AG08395 (cell line): ENCODE data around the gene CHID1.

Source experiments
- DNase-seq: peaks from one replicate; pipeline ENCODE4 v3.0.0; 2012; ENCODE audit warnings: mixed read lengths, low spot score

CHID1 gene

DNA sequence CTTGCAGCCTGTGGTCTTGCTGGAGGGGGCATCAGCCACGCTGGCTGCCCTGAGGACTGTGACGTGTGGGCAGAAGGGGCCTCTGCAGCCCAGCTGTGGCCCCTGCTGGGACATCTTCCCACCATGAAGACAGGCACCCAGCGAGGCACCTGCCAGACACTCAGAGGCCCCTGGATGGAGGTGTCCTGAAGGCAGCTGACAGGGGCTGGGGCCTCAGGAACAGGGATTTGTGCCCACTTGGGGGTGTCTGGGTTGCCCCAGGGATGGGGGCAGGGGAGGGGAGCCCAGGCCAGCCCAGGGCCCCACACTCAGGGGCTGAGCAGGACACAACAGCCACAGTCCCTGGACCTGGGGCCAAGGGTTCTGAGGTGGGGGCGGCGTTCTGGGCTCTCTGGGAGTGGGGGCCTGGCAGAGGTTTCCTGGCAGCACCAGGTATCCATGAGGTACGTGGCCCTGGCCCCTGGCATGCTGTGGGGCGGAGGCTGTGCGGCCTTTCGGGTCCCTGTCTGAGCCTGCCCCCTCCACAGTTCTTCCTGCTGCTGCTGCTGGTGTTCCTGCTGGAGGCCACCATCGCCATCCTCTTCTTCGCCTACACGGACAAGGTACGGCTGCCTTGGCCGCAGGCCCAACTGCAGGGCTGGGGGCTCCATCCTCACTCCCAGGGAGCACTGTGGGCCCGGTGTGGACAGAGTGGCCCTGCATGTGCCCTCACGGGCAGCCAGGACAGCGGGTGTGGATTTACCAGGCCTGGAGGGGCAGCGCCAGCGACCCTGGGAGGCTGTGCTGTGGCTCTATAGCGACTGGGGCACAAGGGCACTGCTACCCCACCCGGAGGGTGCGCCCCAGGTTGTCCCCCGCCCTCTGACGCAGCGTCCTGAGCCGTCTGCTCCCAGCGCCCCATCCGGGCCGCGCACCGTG, 46.4 kb downstream of the CHID1 start:
- DNase-seq, result no peak

DNA sequence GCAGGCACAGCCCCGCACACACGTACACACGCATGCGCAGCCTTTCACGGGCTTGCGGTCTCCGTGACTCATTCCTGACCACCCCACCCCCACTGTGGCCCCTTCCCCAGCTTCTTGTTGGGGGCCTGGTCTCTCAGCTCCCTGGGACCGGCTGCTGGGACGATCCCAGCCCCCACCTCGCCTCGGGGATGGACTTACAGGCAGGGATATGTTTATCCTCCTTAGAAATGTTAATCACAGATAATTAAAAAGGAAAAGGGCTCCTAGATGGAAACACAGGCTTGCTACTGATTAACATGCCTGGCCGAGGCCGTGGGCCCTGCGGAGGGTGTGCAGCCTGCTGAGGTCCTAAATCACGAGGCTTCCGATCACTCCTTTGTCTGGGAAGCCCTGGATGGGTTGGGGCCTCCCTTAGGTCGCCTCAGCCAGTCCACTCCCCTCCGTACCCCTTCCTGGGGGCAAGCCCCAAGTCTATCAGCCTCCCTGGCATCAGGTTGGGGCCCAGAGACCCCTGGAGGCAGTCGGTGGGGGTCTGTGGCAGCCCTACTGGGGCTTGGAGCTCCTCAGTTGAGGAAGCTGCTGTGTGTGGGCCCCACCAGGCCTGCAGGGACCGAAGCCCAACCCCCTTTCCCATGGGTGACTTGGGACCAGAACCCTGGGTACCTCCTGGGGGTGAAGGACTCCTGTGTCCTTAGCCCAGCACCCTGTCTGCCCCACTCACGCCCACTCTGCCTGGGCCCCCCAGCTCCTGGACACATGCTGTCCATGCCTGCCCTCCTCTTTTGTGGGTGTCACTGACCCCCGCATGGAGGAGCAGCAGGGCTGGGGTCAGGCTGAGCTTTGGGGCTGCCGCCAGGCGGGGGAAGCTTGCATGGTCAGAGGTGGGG, 47.3 kb downstream of the CHID1 start:
- no peak for DNase-seq

DNA sequence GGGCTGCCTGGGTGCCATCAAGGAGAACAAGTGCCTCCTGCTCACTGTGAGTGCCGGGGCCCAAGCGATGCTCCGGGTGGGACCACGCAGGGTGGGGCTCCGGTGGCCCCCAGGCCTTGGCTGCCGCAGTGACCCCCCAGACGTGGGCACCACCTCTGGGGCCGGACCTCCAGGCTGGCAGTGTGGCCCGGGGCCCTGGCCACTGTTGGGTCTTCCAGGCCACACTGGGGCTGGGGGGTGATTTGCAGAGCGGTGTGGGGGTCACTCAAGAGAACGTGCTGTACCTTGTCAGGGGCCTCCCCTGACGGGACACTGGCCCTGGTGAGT, 48.0 kb downstream of the CHID1 start:
- no peak for DNase-seq

DNA sequence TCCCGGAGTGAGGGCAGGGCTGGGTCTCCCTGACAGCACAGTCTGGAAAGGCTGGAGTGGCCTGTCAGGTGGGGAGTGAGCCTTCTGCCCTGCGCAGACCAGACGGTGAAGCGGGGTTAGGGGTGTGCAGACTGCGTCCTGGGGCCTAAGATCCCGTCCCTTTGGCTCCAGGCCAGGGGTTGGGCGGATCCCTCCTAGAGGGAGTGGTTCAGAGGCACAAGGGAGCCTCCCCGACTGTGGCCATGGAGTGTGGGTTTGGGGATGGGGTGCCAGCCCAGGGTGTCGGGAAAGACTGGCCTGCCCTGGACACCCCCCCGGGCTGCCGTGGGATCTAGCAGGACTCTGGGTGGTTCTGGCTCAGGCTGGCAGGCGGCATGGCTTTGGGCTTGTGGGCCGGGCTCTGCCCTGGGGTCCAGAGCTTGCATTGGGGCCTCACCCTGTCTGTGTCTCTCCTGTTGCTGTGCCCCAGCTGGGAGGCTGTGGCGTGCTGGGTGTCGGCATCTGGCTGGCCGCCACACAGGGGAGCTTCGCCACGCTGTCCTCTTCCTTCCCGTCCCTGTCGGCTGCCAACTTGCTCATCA, 48.4 kb downstream of the CHID1 start:
- no peak for DNase-seq

DNA sequence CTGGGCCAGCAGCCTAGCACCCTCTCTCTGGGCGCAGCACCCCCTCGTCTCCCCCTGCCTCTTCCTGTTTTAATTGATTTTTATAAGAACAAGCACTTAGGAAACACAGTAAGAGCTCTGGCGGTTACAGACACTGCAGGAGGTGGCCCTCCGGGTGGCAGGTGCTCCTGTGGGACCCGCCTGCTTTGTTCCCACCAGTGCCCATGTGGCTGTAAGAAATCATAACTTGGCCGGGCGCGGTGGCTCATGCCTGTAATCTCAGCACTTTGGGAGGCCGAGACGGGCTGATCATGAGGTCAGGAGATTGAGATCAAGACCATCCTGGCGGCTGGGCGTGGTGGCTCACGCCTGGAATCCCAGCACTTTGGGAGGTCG, 49.5 kb downstream of the CHID1 start:
- no peak for DNase-seq

DNA sequence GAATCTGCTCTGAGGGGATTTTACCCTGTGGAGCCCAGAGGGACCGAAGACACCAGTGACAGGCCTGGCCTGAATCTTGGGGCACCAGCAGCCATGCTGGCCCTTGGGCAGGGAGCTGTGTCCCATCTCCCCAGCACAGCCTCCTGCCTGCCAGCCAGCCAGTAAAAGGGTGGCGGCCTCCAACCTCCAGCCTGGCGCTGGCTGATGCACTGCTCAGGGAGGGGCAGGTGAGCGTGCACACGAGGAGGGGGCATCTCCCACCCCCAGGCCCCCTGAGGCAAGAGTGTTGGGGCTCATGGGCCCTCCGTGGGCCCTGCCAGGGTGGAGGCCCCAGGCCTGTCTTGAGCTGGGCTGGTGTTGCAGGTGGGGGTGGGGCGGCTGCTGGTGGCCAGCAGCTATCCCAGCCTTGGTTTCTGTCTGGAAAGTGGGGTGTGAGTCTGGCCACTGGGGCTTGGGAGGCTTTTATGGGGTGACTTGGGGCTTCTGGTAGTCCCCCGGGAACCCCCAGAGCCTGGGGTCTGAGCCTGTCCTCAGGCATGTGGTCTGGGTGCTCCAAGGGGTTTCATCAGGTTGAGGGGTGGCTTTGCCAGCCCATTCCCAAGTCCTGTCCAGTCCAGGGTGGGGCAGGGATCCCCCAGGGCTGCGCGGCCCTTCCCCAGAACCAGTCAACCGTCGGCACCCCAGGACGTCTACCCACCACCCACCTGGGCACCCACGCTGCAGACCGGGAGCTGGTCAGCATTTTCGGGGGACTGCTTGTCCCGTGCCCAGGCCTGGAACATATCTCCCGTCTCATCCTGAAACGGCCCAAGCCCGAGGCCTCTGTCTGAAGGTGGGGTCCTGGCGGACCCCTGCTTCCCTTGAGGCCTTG, 50.1 kb downstream of the CHID1 start:
- no peak for DNase-seq

DNA sequence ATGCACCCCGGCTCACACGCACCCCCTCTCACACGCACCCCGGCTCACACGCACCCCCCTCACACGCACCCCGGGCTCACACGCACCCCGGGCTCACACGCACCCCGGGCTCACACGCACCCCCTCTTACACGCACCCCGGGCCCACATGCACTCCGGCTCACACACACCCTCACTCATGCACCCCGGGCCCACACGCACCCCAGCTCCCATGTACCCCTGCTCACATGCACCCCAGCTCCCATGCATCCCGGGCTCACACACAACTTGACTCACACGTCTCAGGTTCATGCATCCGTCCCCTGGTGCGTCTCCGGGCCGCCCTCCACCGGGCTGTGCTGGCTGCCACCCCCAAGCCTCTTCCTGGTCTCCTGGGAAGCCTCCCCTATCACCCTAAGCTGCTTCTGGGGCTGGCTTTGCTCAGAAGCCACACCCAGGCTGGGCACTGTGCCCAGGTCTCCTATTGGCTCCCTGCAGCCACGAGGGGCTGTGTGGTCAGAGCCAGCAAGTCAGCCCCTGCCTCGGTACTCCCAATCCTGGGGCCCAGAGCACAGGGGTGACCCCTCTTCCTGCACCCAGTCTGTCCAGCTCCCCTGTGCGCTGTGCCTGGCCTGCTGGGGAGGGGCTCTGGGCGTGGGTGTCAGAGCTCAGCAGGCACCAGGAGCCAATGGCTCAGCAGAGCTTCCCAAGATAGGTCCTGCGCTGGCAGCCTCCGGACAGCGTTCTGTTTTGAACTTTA, 51.0 kb downstream of the CHID1 start:
- DNase-seq, result peak; percentile 91

DNA sequence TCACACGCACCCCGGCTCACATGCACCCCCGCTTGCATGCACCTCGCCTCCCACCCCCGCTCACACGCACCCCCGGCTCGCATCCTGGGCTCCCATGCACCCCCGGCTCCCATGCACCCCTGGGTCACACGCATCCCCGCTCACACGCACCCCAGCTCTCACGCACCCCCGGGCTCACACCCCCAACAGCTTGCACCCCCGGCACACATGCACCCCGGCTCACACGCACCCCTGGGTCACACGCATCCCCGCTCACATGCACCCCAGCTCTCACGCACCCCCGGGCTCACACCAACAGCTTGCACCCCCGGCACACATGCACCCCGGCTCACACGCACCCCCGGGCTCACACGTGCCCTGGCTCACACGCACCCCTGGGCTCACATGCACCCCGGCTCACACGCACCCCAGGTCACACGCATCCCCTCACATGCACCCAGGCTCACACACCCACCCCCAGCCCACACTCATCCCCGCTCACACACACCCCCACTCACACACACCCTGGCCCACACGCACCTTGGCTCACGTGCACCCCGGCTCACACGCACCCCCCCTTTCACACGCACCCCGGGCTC, 51.8 kb downstream of the CHID1 start:
- DNase-seq, result no peak

DNA sequence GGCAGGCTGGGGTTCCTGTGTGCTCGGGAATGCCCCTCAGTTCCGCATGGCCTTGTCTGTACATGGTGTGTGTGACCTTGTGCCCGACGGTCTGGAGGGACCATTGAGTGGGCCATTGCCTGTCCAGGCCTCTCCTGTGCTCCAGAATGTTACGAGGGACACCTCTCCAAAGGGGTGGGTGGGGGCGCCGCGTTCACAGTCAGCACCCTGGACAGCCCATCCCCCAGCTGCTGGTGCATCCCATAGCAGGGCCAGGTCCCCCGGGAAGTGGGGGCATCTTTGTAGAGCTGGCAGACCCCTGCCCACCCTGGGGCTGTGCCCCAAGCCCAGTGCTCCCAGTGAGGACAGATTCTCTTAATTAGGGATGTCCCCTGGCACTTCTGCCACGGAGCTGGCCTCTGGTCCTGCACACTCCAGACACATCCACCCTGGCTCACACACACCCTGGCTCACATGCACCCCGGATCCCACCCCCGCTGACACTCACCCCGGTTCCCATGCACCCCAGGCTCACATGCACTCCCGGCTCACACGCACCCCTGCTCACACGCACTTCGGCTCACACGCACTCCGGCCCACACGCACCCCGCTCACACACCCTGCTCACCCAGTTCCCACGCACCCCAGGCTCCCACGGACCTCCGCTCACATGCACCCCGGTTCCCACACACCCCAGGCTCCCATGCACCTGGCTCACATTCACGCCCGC, 52.4 kb downstream of the CHID1 start:
- DNase-seq, result no peak

DNA sequence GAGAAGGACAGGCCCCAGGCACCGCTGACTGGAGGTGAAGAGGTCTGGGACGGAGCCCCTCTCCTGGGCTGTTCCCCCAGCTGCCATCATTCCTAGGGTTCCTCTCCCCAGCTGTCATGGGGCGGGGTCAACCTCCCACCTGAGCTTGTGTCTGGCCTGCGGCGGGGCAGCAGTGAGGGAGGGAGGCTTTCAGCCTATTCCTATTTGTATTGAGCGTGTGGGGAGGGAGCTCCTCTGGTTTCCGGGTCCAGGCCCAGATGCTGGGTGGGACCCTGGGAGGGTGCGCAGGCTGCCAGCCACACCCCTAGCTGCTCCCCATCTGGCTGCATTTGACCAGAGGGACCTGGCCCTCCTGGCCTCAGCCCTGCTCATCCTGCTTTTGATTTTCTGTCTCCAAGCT, 54.2 kb downstream of the CHID1 start:
- no peak for DNase-seq

DNA sequence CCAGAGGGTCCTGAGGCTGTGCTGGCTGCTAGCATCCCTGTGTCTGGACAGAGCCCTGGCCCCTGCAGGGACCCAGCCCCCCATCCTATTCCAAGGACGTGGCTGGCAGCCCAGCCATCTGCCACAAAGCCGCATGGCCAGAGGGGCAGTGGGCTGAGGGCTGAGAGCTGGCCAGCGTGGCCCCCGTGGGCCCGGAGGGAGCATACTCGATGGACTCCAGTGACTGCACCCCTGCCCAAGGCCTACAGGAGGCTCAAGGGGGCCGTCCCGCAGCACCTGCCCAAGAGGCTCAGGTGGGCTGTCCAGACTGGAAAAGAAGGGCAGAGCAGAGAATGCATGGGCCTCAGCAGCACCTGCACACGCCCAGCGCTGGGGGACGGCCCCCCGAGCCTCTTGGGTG, 54.8 kb downstream of the CHID1 start:
- DNase-seq, result no peak

DNA sequence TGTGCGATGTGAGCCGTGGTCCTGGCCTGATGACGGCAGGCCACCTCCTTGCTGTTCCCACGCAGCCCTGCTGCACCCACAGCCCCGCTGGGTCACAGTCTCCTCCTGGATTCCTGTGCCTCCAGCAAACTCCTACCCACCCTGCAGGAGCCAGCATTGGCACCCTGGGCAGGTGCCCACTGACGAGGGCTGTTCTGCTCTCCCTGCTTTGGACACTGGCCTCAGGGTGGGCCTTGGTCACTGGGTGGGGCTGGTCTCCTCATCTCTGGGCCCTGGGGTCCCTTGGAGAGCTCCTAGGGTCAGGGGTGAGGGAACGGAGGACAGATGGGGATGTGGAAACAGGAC, 55.3 kb downstream of the CHID1 start:
- DNase-seq, result no peak

DNA sequence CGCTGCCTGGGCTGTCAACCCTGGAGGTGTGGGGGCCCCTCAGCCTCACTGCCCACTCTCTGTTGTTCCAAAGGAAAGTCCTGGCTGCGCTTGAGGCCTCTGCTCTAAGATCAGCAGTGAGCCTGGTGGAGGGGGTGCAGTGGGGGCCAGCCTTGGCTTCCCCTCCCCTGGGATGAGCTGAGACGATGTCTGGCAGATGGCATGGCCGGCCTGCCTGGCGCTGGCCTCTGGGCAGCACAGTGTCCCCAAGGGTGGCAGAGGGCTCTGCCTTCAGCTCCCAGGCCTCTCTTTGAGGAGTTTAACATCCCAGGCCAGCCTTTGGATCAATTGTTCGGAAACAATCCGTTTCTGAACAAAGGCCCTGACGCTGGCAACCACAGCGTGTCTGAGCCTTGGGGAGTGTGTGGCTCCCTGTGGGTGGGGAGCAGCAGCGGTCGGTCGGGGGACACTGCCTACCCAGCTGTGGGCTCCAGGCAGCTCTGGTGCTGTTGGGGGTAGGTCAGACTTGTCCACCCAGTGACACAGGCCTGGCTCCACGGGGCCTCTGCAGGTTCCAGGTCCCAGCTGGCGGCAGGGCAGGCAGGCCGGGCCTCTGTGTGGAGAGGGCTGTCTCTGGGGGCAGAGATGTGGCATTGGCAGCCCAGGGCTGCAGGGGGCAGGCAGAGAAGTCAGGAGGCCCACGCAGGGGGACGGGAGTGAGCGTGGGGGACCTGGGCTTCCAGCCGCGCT, 55.8 kb downstream of the CHID1 start:
- DNase-seq, result no peak

DNA sequence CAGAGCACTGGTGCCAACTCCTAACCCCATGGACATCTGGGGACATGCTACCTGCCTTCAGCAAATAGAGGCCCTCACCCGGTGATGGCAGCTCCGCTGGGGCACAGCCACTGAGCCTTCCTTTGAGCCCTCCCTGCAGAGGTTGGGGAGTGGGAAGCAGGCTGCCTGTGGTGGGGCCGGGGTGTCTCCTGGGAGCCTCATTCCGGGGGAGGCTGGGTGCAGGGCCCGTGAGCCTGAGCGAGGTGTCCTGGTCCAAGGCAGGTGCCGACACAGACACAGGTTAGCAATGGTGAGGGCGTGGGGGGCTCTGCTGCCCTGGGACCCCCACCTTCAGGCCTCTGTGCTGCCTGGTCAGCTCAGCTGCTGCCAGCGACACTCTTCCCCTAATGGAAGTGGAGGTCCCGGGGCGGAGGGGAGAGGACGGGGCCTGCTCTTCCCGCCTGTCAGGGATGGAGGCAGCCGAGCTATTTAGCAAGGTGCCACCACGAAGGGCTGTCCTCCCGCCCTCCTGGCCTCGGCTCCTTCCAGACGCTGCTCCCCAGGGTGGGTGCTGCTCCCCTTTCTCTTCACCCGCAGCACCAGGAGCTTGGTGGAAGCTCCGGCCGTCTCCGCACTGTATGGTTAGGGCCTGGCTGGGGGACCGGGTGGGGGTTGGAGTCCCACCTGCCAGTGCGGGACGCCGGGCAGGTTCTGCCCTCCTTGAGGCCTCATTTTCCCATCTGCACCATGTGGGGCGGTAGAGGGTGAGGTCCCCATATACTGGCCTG, 56.7 kb downstream of the CHID1 start:
- DNase-seq, result no peak

DNA sequence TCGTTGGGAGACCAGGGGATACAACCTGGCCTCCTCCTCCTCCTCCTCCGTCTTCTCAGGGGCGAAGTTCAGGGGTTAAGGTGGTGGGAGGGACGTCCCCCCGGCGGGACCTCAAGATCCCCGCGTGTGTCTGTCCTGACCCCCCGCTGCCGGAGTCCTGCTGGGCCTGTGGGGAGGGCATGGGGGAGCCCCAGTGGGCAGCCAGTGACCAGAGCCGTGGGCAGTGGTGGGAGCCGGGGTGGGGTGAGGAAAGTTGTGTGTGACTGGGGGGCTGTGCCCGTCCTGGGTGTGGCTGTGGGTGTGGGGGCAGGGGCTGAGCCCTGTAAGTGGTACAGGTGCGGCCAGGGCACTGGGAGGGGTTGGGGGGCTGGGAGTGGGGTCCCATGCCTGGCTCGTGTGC, 57.8 kb downstream of the CHID1 start:
- no peak for DNase-seq

DNA sequence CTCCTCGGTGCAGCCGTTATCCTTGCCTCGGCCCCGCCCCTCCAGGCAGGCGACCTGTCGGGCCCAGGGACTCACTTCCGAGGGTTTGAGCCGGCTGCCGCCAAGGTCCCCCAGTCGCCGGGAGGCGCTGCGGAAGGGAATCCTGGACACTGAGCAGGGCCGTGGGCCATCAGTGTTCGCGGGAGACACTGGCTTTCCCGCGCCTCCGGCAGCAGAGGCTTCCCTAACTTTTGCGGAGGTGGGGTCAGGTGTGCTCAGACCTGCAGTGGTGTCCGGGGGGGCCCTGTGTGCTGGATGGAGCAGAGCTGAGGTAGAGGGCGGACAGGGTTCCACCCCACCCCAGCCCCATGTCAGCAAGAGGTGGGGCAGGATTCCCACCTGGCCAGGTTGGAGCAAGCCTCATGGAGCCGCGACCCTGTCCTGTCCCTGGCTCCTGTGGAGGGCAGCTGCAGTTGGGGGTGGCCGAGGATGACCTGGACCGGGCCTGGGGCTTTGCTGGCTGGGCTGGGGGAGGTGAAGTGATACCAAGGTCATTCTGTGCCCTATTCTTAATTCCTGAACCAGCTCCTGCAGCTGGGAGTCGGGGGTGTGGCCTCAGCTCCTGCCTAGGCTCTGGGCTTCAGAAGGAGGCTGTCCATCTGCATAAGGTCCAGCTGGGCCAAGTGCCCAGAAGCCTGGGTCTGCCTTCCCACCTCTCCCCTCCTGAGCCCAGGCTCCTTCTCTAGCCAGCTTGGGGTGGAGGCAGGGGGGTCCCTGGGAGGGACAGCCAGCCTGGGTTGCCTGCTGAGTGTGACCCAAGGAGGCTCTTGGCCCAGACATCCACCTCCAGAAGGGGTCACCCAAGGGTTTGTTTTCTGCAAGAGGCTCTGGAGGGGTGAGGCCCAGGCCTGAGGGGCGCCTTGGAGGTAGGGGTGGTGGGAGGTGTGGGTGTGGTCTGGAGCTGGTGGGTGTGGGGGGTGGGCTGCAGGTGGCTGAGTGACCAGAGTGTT, 59.5 kb downstream of the CHID1 start:
- no peak for DNase-seq

DNA sequence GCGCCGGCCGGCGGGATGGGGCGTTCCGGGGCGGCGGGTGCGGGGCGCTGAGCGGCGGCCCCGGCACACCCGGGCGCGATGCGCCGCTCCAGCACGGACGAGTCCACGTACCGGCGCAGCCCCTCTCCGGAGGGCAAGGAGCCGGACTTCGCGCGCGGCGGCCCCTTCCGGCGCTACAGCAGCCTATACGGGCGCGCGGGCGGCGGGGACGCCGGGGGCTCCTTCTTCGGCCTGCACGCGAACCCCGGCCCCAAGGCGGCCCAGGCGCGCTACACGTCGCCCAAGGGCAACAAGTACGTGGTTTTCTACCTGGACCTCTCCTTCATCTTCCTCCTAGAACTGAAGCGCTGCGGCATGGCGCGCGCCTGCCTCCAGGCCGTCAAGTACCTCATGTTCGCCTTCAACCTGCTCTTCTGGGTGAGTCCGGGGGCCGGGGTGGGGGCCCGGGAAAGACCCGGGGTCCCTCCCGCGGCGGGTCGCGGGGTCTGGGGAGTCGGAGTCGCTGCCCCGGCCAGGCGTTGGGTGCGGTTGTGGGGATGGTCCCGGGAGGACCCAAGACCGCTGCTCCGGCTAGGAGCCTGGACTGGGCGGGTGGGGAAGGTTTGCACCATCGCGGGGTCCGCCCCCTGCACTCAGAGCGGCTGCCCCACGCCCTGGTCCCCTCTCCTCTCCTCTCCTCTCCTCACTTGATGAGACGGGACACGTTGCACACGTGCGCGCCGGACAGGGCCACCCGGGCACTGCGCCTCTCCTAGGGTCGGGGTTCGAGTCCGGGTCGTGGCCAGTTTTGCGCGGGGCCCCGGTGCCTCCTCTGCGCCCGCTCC, 60.4 kb downstream of the CHID1 start:
- DNase-seq, result no peak
